Activated CD4-positive, CD25-positive, alpha-beta regulatory T cell treated with anti-CD3 and anti-CD28 coated beads, Interleukin-2, amount 50 U/mL, for 16 hours (primary cell): Measurements from ENCODE around the gene AUP1.
A peak's percentile ranks its signal among the peaks of the same experiment; 100 is the strongest.
"Not testable (repeated sequence)": the region's sequence is repeated elsewhere in the genome, so short reads cannot be mapped to it uniquely, and the experiment has no call there.

Experiments used
- DNase-seq: peaks from one replicate; pipeline ENCODE4 v3.0.0-alpha.2; 2020; ENCODE audit warnings: low read depth, low spot score

AUP1 gene

GRCh38 chr2:74498500-74499266 lies 30.8 kb downstream of the AUP1 start:
- DNase-seq = no peak

- DNase-seq = no peak
These were observed 31.6 kb downstream of the AUP1 start for GRCh38 chr2:74497777-74498499.

GRCh38 chr2:74496997-74497776 lies 32.3 kb downstream of the AUP1 start:
- DNase-seq = no peak

GRCh38 chr2:74495440-74495839 lies 34.1 kb downstream of the AUP1 start:
- DNase-seq = no peak

- no peak for DNase-seq
These were observed 36.0 kb downstream of the AUP1 start for GRCh38 chr2:74493546-74493945.

- no peak for DNase-seq
These were observed 37.6 kb downstream of the AUP1 start for GRCh38 chr2:74491648-74492544.

- DNase-seq = no peak
These were observed 39.6 kb downstream of the AUP1 start for GRCh38 chr2:74489906-74490305.

GRCh38 chr2:74488643-74489481 lies 40.6 kb downstream of the AUP1 start:
- DNase-seq = no peak

- DNase-seq = no peak
These were observed 43.4 kb downstream of the AUP1 start for GRCh38 chr2:74486141-74486540.

- DNase-seq = not testable (repeated sequence)
These were observed 45.8 kb downstream of the AUP1 start for GRCh38 chr2:74483675-74484164.

- DNase-seq = peak; percentile 87
These were observed 46.5 kb downstream of the AUP1 start, which contains the start of the genes CCDC142 and TTC31 for GRCh38 chr2:74482801-74483674. TSS of gene CCDC142 (minus strand) at chr2:74482998. CDS start at chr2:74482837, 161 bp downstream. TSS of gene TTC31 (plus strand) at chr2:74483081. CDS start at chr2:74483096, 15 bp downstream.

- peak; percentile 16 for DNase-seq
These were observed 47.3 kb downstream of the AUP1 start for GRCh38 chr2:74481961-74482800.

GRCh38 chr2:74481431-74481830 lies 48.1 kb downstream of the AUP1 start:
- DNase-seq = no peak
